ENCODE results near the gene PHYHD1.
"Not testable (repeated sequence)": the region's sequence is repeated elsewhere in the genome, so short reads cannot be mapped to it uniquely, and the experiment has no call there.

The PHYHD1 gene

DNA sequence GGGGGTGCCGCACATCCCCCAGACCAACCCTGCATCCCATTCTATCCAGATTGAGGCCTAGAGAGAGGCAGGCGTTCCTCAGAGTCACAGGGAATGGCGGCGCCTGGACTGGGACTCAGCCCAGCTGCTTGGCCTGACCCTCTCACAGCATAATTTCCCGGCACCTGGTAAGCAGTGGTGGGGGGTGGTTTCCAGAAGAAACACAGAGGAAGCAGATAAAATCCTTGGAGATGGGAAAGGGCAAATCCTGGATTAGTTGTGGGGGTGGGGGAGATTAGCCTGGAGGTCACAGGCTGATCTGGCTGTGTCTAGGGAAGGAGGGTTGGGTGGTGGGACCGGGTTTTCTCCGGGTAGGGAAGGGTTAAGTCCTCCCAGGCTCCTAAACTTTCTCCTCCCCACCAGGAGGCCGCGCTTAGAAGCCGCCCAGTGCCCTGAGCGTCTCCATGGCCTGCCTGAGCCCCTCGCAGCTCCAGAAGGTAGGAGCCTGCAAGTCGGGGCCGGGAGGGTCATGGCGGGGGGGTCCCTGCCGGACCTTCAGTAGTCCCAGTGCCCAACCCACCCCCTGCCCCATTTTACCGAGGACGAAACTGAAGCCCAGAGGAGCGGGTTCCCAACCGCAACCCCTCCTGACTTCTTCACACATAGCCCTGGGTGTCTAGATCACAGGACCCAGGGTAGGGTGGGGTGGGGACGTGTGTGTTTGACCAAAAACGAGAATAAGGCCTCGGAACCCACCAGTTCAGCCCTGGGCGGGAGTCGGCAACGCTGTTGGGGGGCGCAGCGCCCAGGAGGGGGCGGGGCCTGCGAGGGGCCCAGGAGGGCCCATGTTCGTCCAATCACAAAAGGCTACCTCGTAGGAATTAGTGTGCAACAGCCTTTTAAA lies 1.3 kb downstream of the PHYHD1 start:
- peak; percentile 39 for DNase-seq (ENCODE audit: low read depth)

DNA sequence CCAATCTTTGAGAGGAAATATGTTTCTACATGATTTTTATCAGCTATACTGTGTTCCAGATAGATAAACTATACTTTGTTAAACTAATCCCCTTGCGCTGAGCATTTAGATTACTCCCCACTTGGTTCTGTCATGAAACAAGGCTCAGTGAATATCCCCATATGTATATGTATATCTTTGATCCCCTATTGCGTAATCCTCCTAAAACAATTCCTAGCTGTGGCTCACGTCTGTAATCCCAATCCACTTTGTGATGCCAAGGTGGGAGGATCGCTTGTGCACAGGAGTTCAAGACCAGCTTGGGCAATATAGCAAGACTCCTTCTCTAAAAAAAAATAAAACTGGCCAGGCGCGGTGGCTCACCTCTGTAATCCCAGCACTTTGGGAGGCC lies 2.7 kb downstream of the PHYHD1 start:
- no peak for DNase-seq (ENCODE audit: low read depth)

DNA sequence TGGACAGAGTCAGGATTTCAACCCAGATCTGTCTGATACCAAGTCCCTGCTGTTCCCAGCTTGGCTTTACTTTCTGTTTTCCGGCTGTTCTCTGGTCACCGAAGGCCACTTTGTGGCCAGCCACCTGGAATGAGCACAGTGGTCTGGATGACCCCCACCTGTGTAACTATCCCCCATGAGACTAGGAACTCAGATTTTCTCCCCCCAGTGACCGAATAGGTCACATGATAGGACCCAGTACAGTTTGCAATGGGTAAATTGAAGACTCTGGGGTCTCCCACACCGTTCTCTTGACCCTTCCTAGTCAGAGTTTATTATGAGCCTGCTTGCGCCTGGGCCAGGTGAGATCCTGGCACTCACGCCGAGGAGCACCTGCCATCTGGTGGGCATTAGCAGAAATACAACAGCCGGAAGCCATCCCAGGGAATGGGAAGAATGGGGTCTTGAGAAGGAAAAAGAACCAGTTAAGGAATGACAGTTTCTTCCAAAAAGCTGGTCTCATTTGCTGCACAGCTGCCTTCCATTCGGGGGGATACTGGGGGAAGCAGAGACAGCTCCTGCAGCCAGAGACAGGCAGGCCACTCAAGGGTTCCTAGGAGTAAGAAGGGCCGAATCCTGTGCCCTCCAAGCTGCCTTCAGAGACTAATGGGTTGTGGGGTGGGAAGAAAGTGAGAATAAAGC lies 7.1 kb downstream of the PHYHD1 start:
- no peak for DNase-seq (ENCODE audit: low read depth)

DNA sequence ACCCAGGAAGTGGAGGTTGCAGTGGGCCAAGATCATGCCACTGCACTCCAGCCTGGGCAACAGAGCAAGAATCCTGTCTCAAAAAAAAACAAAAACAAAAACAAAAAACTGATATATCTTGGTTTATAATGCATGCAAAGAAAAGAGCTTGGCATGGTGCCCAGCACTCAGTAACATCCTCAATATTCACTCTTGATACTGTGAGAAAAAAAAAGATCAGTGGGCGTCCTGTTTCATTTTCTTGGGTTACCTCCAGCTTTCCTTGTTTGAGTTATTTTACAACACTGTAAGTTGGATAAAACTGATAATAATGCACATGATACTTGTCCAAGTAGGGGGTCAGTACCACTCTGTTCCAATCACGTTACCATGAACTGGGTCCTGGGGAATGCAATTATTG lies 7.8 kb downstream of the PHYHD1 start:
- DNase-seq (ENCODE audit: low read depth): no peak

DNA sequence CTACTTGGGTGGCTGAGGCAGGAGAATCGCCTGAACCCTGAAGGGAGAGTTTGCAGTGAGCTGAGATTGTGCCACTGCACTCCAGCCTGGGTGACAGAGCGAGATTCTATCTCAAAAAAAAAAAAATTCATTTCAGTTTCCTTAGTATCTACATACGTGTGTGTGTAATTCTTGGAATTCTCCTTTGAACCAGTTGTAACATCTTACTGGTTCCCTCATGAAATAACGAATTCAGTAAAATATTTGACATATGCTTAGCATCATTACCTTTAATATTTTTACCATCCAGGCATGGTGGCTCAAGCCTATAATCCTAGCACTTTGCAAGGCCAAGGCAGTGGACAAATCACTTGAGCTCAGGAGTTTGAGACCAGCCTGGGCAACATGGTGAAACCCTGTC lies 8.8 kb downstream of the PHYHD1 start:
- no peak for DNase-seq (ENCODE audit: low read depth)

DNA sequence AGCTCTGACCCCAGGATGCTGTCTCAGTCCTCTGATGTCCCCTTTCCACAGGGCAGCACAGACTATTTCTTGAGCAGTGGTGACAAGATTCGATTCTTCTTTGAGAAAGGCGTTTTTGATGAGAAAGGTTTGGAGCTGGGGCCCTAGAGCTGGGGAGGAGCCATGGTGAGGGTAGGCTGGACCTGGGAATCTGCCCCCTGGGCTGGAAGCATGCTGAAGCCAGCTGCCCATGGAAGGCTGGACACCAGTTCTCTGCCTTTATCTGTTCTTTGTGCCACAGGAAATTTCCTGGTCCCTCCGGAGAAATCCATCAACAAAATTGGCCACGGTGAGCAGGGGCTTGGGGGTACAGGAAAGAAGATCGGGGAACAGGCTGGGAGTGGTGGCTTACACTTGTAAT lies 12.9 kb downstream of the PHYHD1 start:
- DNase-seq (ENCODE audit: low read depth): no peak

DNA sequence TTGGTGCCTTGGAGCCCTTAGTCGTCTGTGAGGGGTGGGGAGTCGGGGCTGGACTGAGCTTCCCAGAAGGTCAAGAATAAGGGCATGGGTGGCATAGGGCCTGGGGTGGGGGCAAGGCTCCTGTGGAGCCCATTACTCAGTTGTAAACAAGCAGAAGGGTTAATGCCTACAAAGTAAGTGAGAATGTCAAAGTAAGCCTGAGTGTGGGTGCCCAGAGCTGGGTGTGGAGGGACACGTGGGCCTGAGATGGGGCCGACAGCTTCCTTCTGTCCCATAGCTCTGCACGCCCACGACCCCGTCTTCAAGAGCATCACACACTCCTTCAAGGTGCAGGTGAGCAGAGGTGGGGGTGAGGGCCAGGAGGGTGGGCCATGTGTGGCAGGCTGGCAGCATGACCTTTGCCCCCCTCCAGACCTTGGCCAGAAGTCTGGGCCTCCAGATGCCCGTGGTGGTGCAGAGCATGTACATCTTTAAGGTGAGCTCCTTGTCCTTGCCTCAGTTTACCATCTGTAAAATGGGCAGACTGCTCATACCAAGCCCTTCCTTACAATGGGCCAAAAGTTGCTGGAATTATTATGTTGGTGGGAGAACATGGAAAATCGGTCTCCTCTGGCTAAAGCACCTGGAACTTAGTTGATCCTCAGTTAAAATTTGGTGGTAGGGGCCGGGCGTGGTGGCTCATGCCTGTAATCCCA lies 15.5 kb downstream of the PHYHD1 start:
- DNase-seq (ENCODE audit: low read depth): no peak

DNA sequence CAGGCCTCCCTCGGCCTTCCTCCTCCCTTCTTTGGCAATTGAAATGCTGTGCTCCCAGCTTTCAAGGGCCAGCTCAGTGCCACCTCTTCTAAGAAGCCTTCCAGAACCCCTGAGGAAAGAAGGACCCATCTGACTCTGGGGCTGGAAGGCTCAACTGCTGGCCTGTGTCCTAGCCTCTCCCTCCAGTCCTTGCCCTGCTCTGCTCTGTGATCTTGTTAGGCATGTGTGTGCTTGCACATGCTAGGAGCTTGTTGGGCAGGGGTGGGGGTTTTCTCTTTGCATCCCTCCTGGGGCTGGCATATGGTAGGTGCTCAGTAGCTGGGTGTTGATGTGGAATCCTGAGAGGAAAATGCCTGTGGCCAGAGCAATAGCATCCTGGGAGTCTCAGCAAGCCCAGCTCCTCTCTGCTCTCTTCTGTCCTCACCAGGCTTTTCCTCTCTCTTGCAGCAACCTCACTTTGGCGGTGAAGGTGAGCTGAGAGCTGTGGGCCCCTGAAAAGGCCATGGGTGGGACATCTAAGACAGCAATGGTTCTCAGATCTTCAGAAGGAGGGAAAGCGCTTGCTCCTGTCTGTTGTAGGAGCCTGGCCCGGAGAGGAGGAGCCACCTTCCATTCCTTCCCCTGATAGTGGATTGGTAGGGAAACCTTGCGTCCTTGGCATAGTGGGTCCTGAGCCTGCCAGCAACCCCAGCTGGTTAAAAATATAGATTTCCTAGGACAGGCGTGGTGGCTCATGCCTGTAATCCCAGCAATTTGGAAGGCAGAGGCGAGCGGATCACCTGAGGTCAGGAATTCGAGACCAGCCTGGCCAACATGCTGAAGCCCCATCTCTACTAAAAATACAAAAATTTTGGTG lies 16.8 kb downstream of the PHYHD1 start:
- DNase-seq (ENCODE audit: low read depth): no peak

DNA sequence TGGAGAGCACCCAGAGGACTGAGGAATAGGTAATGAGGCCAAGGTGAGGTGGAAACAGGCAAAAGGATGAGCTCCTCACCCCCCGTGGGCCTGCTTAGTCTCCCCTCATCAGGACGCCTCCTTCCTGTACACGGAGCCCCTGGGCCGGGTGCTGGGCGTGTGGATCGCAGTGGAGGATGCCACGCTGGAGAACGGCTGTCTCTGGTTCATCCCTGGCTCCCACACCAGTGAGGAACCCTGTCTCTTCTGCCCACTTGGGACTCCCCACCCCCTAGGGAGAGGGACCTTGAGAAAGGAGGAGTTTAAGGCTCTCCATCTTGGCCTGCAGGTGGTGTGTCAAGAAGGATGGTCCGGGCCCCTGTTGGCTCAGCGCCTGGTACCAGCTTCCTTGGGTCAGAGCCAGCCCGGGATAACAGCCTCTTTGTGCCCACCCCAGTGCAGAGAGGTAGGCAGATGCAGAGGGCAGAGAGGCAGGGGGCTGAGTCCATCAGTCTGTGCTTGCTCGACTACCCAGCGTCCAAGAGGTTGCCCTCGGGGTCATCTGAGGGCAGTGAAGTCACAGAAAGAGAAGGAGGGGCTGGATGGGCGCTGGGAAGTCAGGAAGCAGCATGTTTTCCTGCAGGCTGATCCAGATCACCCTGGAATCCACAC lies 19.6 kb downstream of the PHYHD1 start:
- no peak for DNase-seq (ENCODE audit: low read depth)

DNA sequence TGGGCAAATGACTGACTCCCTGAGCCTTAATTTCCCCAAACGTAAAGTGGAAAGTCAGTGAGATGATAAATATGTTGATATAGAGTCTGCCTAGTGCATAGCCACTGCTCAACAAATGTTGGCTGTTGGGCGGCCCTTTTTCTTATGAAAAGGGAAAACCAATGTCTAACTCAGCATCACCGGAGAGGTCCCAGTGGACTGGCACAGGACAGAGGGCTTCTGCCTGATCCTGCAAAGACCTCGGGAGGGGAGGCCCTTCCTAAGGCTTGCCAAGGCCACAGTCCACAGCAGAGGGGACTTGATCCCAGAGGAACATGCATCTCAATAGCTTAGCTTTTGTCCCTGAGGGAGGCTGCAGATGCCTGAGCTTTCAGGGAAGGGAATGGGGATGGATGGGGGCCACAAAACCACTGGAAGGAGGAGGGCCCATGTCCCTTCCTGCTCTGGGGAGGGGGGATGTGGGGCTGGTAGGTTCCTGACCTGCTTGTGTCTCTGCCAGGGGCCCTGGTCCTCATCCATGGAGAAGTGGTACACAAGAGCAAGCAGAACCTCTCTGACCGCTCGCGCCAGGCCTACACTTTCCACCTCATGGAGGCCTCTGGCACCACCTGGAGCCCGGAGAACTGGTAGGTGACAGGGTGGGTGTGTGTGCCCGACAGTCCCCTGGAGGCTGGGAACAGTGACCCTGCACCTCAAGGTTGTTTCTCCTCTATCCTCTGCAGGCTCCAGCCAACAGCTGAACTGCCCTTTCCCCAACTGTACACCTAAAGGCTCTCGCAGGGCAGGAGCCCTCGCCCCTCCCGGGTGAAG lies 20.4 kb downstream of the PHYHD1 start:
- no peak for DNase-seq (ENCODE audit: low read depth)

DNA sequence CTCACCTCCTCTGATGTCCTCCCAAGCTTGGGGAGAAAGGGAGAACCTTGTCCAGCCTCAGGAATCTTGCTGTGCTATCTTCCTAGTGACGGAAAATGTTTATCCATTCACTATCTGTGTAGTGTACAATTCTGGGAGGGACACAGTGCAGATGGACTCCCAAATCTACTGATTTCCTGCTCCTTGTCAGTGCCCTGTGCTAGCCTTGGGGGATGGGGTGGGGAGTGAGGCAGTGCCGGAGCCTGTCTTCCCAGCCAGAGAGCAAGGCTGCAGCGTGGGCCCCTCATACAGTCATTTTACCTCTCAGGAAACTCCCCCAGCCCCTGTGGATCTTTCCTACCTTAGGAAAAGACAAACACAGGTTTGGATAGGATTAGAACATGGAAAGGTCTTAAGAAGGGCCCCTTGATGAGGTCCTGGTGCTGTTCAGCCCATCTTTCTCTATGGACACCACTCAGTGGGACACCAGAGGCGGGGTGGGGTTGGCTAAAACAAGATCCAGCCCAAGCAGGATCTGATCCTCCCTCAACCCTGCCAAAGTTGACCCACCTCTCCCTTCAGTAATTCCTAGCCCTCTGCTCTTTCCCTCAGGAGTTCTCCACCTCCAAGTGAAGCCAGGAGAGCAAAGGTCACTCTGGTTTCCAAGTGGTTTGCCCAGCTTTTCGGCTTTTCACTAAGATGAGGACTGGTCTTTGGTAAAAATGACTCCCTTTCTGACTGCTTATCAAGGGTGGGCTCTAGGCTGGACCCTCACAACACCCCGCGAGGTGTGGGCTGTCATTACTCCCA lies 23.2 kb downstream of the PHYHD1 start:
- no peak for DNase-seq (ENCODE audit: low read depth)

DNA sequence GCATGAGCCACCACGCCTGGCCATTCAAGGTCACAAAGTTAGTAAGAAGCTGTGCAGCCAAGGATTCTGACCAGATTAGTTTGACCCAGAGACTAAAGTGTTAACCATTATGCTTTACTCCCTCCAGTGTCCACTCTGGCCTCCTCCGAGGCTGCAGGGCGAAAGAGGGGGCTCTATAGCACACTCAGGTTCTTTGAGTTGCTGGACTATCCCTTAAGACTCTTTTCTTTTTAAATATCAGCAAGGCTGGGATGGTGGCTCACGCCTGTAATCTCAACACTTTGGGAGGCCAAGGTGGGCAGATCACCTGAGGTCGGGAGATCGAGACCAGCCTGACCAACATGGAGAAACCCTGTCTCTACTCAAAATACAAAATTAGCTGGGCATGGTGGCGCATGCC lies 24.2 kb downstream of the PHYHD1 start:
- not testable (repeated sequence) for DNase-seq (ENCODE audit: low read depth)

DNA sequence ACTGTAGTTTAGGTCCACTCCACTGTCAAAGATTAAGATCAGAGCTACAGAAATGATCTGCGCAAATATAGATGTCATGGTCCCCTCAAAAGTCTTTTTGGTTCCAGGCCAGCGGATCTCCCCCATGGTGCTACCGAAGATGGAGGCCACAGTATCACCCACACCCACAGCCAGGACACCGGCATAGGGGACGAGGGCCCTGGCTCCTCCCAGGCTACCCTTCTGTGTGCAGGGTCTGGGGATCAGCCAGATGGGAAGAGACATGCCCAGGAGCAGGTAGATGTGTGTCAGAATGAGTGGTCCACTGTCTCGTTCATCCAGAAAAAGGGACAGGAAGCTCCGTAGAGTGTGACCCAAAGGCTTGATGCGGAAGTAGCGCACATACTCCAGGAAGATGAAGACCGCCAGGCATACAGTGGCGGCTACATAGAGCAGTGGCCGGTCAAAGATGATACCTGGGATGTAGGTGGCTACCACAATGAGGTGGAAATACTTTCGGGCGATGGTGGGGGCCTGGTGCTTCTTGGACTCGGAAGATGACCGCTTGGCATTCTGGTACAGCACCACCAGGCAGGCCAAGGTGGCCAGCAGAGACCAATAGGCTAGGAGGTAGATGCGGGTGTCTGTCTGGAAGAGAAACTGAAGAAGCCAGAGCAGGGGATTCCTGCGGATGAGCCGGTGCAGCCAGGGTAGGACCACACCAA lies 25.2 kb downstream of the PHYHD1 start:
- DNase-seq (ENCODE audit: low read depth): no peak

DNA sequence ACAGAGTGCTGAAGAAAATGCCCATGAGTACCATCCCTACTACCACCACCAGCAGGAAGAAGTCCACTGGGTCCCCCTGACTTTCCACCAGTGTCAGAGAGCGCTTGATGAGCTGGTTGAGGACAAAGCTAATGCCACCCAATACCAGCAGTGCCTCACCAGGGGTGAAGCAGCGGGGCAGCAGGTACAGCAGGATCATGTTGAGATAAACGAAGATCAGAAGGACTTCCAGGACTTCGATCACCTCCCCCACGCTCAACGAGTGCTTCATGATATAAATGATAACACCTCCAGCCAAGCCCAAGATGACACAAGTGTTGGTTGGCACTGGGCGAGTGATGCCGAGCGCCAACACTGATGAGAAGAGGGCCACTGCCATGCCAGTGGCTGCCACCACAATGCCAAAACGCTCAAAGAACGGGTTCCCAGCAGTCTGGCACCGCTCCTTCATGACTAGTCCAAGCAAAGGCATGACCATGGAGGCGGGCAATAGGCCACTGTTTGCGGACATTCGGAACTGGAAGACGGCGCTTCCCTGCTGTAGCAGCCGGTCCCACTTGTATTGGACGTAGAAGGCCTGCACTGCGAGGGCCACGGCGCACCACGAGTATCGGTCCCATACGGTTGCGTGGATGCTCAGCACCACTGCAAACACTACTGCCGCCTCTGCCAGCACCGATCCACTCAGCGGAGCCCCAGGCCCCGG lies 25.9 kb downstream of the PHYHD1 start:
- DNase-seq (ENCODE audit: low read depth): peak; percentile 19

DNA sequence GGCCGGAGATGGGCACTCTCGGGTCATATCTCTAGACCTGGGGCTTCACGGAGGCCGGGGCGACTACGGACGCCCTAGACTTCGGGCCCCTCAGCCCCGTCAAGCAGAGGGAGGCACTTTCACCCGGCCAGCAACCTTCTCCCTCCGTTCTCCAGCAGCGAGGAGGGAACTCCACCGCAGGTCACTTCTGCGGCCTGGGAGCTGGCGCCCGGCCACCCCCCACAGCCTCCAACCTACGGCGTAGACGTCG lies 26.4 kb downstream of the PHYHD1 start:
- DNase-seq (ENCODE audit: low read depth): no peak

DNA sequence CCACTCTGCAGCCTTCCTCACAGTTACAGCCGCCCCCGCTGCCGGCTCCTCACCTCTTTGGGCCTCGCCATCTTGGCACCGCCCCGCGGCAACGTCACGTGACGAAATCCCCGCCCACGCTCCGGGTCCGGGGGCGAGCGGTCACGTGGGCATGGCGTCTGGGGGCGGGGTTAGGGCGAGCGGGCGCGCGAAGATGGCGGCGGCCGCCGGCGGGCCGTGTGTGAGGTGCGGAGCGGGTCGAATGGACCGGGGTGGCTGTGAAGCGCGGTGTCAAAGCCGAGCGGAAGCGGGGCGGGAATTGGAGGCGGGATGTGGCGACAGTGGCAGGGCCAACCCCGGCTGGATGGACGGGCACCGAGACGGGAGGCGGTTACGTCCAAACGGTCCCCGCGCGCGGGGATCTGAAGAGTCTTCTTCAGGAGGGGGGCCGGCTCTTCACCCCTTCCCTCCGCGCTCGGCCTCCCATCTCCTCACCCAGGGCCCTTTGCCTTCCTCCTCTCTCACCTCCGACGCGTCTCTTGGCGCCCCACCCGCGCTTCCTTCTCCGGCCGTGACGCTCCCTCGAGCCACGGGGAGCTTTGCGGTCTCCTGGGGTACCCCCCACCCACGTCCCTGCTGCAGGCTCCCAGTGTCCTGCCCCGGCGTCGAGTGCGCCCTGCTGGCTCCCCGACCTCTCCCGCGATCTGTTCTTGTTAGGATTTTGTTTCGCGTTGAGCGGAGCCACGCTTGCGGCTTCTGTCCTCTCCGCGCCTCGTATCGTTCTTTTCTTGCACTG lies 26.9 kb downstream of the PHYHD1 start, which contains the start of the genes DOLK and NUP188:
DOLK (minus strand) TSS at position 77 of the 775 bp plus-strand sequence. CDS start 300 bp downstream, outside the sequence.
NUP188 (plus strand) TSS at position 173 of the 775 bp plus-strand sequence; CDS start at position 194, 21 bp downstream.
- DNase-seq (ENCODE audit: low read depth): peak; percentile 85

DNA sequence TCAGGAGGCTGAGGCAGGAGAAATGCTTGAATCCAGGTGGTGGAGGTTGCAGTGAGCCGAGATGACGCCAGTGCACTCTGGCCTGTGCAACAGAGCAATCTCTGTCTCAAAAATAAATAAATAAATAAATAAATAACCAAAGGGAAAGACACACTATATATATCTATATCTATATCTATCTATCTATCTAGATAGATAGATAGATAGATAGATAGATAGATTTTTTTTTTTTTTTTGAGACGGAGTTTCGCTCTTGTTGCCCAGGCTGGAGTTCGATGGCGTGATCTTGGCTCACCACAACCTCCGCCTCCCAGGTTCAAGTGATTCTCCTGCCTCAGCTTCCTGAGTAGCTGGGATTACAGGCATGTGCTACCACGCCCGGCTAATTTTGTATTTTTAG lies 40.6 kb downstream of the PHYHD1 start:
- not testable (repeated sequence) for DNase-seq (ENCODE audit: low read depth)

DNA sequence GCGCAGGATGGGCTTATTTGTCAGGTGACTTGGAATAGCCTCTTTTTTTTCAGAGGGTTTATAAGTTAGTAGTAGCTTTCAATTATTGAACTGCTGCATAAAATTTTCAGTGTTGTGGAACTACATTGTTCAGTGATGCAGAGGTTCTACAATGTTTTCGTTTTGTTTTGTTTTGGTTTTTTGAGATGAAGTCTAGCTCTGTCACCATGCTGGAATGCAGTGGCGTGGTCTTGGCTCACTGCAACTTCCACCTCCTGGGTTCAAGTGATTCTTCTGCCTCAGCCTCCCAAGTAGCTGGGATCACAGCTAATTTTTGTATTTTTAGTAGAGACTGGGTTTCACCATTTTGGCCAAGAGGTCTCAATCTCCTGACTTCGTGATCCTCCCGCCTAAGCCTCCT lies 48.7 kb downstream of the PHYHD1 start:
- no peak for DNase-seq (ENCODE audit: low read depth)
